ENCODE data around the gene NDRG2. TPM values are rescaled to one million over a fixed set of nuclear protein-coding genes. Genes with fewer than 3 reads are reported as not detected.

NDRG2 gene
- total RNA-seq, 4 donors from 2014 or later: 269 to 433 (median 295) TPM

DNA sequence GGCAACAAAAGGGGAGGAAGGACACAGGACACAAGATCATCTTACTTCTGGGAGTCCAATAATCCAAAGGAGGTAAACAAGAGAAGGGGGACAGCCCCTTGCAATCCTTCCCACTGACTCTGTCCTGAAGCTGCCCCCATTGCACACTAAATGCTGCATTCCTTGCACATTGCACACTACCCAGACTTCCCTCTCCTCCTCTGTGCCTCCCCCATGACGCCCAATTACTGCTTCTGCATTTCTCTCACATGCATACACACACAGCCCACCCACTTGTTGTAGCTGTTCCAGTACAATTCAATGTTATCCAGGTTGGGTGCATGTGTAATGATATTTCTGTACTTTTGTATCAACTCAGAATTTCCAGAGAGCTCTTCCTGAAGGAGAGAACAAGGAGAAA lies 5.5 kb downstream of the NDRG2 start:
- H3K9me3 ChIP-seq: no peaks in the 10 kb centered on the region
- H3K27ac ChIP-seq: no peak overlapping the region
- DNase-seq (ENCODE audit: low spot score in 2 of 2): peak in 1 of 2 donors; percentile 40
- H3K27me3 ChIP-seq: no peaks in the 10 kb centered on the region
- no peak for TF ChIP-seq EP300 (IDR thresholded peaks at IDR 0.05)
- no peak for TF ChIP-seq POLR2A (IDR thresholded peaks at IDR 0.05)
- no peak for TF ChIP-seq CTCF (IDR thresholded peaks at IDR 0.05)
- no peak for TF ChIP-seq POLR2AphosphoS5 (IDR thresholded peaks at IDR 0.05)
- no peak overlapping the region for H3K4me3 ChIP-seq
- peaks cover 50% of the 10 kb centered on the region for H3K36me3 ChIP-seq
- WGBS: 61% methylated on average over 1 of the region's 1 CpG
- H3K4me1 ChIP-seq: peaks cover 44% of the 10 kb centered on the region

- H3K27me3 ChIP-seq: no peaks in the 10 kb centered on the region
- WGBS: 90% methylated on average over 3 of the region's 3 CpGs
- no peaks in the 10 kb centered on the region for H3K9me3 ChIP-seq
- TF ChIP-seq EP300 (IDR thresholded peaks at IDR 0.05) (no peak), POLR2AphosphoS5 (IDR thresholded peaks at IDR 0.05) (no peak), POLR2A (IDR thresholded peaks at IDR 0.05) (no peak), CTCF (IDR thresholded peaks at IDR 0.05) (no peak)
- peaks cover 50% of the 10 kb centered on the region for H3K36me3 ChIP-seq
- no peak overlapping the region for H3K27ac ChIP-seq
- H3K4me3 ChIP-seq: no peak overlapping the region
- H3K4me1 ChIP-seq: peaks cover 38% of the 10 kb centered on the region
- DNase-seq (ENCODE audit: low spot score in 2 of 2): peak in 1 of 2 donors; percentile 12
Observed at GRCh38 chr14:21018781-21019180, 6.1 kb downstream of the NDRG2 start.

DNA sequence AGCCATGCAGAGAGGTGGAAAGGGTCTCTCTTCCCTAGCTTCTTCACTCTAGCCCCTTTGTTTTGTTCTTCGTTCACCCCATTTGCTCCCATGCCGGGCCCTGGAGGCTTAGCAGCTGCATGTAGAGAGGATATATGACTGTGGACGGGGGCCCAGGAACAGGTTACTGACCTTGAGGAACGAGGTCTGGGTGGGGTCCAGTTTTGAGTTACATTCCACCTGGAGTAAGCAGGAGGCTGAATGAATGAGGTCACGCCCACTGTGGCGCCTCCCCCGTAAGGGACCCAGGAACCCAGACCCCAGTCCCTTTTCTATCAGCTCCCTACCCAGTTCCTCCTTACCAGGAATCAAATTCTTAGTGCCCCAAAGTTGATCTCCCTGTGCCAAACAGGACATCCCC lies 6.6 kb downstream of the NDRG2 start:
- Histone ChIP-seq H3K36me3 (peaks cover 50% of the 10 kb centered on the region), H3K27ac (no peak overlapping the region), H3K27me3 (no peaks in the 10 kb centered on the region), H3K4me1 (peaks cover 33% of the 10 kb centered on the region), H3K4me3 (no peak overlapping the region), H3K9me3 (no peaks in the 10 kb centered on the region)
- TF ChIP-seq CTCF (IDR thresholded peaks at IDR 0.05): no peak
- no peak for TF ChIP-seq EP300 (IDR thresholded peaks at IDR 0.05)
- TF ChIP-seq POLR2A (IDR thresholded peaks at IDR 0.05): no peak
- TF ChIP-seq POLR2AphosphoS5 (IDR thresholded peaks at IDR 0.05): no peak
- WGBS: 76% methylated on average over 7 of the region's 7 CpGs
- peak in 1 of 2 donors; percentile 53 for DNase-seq (ENCODE audit: low spot score in 2 of 2)

DNA sequence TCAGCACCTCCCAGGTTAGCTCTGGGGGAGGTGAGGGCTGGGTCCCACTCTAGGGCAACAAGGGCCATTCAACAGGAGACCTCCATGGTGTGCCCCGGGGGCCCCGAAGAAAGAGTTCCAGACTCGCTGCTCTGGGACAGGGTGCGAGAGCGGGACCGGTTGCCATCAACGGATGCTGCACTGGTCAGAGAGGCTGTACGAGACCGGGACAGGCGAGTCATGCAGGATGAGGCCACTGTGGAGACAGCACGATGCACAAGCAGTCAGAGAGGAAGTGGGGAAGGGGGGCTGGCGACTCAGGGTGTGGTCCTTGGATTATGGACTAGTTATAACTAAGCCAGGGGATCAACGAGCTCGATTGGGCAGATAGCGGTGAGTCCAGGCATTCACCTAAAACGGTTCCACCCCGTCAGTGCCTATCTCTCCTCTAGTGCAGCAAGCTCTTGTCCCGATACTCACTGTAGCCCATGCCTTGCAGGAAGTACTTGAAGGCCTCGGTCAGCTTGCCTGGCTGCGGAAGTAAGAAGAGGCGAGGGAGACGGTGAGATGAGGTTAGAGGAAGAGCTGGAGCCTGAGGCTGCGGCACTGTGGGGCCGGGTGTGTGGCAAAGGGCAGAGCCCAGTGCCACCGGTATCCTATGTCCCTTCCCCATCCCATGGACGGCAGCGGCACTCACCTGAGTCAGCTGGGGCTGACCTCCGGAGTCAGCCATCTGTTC lies 7.2 kb downstream of the NDRG2 start:
- Histone ChIP-seq H3K4me3 (no peak overlapping the region), H3K36me3 (peaks cover 50% of the 10 kb centered on the region), H3K4me1 (peaks cover 27% of the 10 kb centered on the region), H3K9me3 (no peaks in the 10 kb centered on the region), H3K27ac (no peak overlapping the region), H3K27me3 (no peaks in the 10 kb centered on the region)
- peak in 1 of 2 donors; percentile 71 for DNase-seq (ENCODE audit: low spot score in 2 of 2)
- WGBS: 75% methylated on average over 28 of the region's 28 CpGs
- TF ChIP-seq POLR2AphosphoS5 (IDR thresholded peaks at IDR 0.05) (no peak), EP300 (IDR thresholded peaks at IDR 0.05) (no peak), CTCF (IDR thresholded peaks at IDR 0.05) (no peak), POLR2A (IDR thresholded peaks at IDR 0.05) (no peak)

GRCh38 chr14:21016413-21017190 lies 8.3 kb downstream of the NDRG2 start:
- Histone ChIP-seq H3K4me1 (peaks cover 17% of the 10 kb centered on the region), H3K27ac (no peak overlapping the region), H3K36me3 (peaks cover 47% of the 10 kb centered on the region), H3K27me3 (no peaks in the 10 kb centered on the region), H3K9me3 (no peaks in the 10 kb centered on the region), H3K4me3 (no peak overlapping the region)
- TF ChIP-seq EP300 (IDR thresholded peaks at IDR 0.05) (no peak), CTCF (IDR thresholded peaks at IDR 0.05) (no peak), POLR2A (IDR thresholded peaks at IDR 0.05) (no peak), POLR2AphosphoS5 (IDR thresholded peaks at IDR 0.05) (no peak)
- 60% methylated on average over 9 of the region's 9 CpGs for WGBS
- DNase-seq (ENCODE audit: low spot score in 2 of 2): peak in 1 of 2 donors; percentile 74
